Measurements from ENCODE around the gene RBM33. TPM values are rescaled to one million over a fixed set of nuclear protein-coding genes. Genes with fewer than 3 reads are reported as not detected.
"Not testable (repeated sequence)": the region's sequence is repeated elsewhere in the genome, so short reads cannot be mapped to it uniquely, and the experiment has no call there.

The RBM33 gene
- polyA plus RNA-seq, 1 experiment: 9.5 TPM

- no peak for DNase-seq (ENCODE audit: low read depth, low spot score)
- peaks cover 26% of the 10 kb centered on the region for H3K9me3 ChIP-seq (ENCODE audit: control insufficient read depth, insufficient read depth, low read length)
- ChIA-PET CTCF (interaction anchor here (0.6 to 2.0 kb wide), 4 partner anchors 316 to 1001 kb away, joined by 3 to 6 read pairs (median 4); no protein-coding TSS in a partner anchor), POLR2A (no interaction called here)
- peak; percentile 75 for TF ChIP-seq CTCF (IDR thresholded peaks at IDR 0.05; ENCODE audit: low read depth, low read length)
- H3K4me3 ChIP-seq (ENCODE audit: low read depth, low read length): no peak overlapping the region
- no peak overlapping the region for H3K27ac ChIP-seq (ENCODE audit: low read depth, low read length)
- H3K27me3 ChIP-seq (ENCODE audit: control insufficient read depth, insufficient read depth, low read length): peaks cover 44% of the 10 kb centered on the region
Measured at GRCh38 chr7:155815332-155816191, 171.1 kb downstream of the RBM33 start.

- no peak overlapping the region for H3K27ac ChIP-seq (ENCODE audit: low read depth, low read length)
- peaks cover 38% of the 10 kb centered on the region for H3K27me3 ChIP-seq (ENCODE audit: control insufficient read depth, insufficient read depth, low read length)
- POLR2A ChIA-PET: no interaction called here
- H3K9me3 ChIP-seq (ENCODE audit: control insufficient read depth, insufficient read depth, low read length): peaks cover 26% of the 10 kb centered on the region
- no peak for TF ChIP-seq CTCF (IDR thresholded peaks at IDR 0.05; ENCODE audit: low read depth, low read length)
- no peak overlapping the region for H3K4me3 ChIP-seq (ENCODE audit: low read depth, low read length)
- CTCF ChIA-PET: interaction anchor here (2.0 kb wide), 1 partner anchor 948 kb away, joined by 6 read pairs; no protein-coding TSS in a partner anchor
- DNase-seq (ENCODE audit: low read depth, low spot score): no peak
Measured at GRCh38 chr7:155816192-155816508, 171.7 kb downstream of the RBM33 start.

- Histone ChIP-seq H3K27ac (ENCODE audit: low read depth, low read length) (no peak overlapping the region), H3K4me3 (ENCODE audit: low read depth, low read length) (no peak overlapping the region), H3K9me3 (ENCODE audit: control insufficient read depth, insufficient read depth, low read length) (peaks cover 26% of the 10 kb centered on the region), H3K27me3 (ENCODE audit: control insufficient read depth, insufficient read depth, low read length) (peaks cover 30% of the 10 kb centered on the region)
- ChIA-PET CTCF (interaction anchor here (0.9 kb wide), 1 partner anchor 657 kb away, joined by 3 read pairs; no protein-coding TSS in a partner anchor), POLR2A (no interaction called here)
- DNase-seq (ENCODE audit: low read depth, low spot score): no peak
- TF ChIP-seq CTCF (IDR thresholded peaks at IDR 0.05; ENCODE audit: low read depth, low read length): no peak
Measured at GRCh38 chr7:155816996-155817395, 172.5 kb downstream of the RBM33 start.

GRCh38 chr7:155817515-155817914 lies 173.1 kb downstream of the RBM33 start:
- H3K4me3 ChIP-seq (ENCODE audit: low read depth, low read length); H3K27ac ChIP-seq (ENCODE audit: low read depth, low read length); POLR2A ChIA-PET; DNase-seq (ENCODE audit: low read depth, low spot score): not testable (repeated sequence)
- H3K9me3 ChIP-seq (ENCODE audit: control insufficient read depth, insufficient read depth, low read length): peaks cover 26% of the 10 kb centered on the region
- peaks cover 24% of the 10 kb centered on the region for H3K27me3 ChIP-seq (ENCODE audit: control insufficient read depth, insufficient read depth, low read length)
- CTCF ChIA-PET: interaction anchor here (0.9 kb wide), 1 partner anchor 657 kb away, joined by 3 read pairs; no protein-coding TSS in a partner anchor

GRCh38 chr7:155818154-155818819 lies 173.8 kb downstream of the RBM33 start:
- CTCF ChIA-PET: no interaction called here
- no peak overlapping the region for H3K4me3 ChIP-seq (ENCODE audit: low read depth, low read length)
- no peak overlapping the region for H3K27ac ChIP-seq (ENCODE audit: low read depth, low read length)
- peaks cover 26% of the 10 kb centered on the region for H3K9me3 ChIP-seq (ENCODE audit: control insufficient read depth, insufficient read depth, low read length)
- H3K27me3 ChIP-seq (ENCODE audit: control insufficient read depth, insufficient read depth, low read length): peaks cover 20% of the 10 kb centered on the region
- POLR2A ChIA-PET: no interaction called here
- DNase-seq (ENCODE audit: low read depth, low spot score): no peak
- TF ChIP-seq CTCF (IDR thresholded peaks at IDR 0.05; ENCODE audit: low read depth, low read length): no peak

All from AG04450 (cell line).